OCI-LY7 (cell line): ENCODE results near the gene NFE2L1.
"Not testable (repeated sequence)": the region's sequence is repeated elsewhere in the genome, so short reads cannot be mapped to it uniquely, and the experiment has no call there.

ENCODE experiments used
- CTCF ChIP-seq: fragments of 200-600 bp; sonication (generic); conservative IDR thresholded peaks from 2 replicates; pipeline ENCODE4 v1.5.1; 2014; ENCODE audit warnings: mild to moderate bottlenecking, antibody characterized with exemption, low read length, moderate library complexity, mixed read lengths
- EZH2phosphoT487 ChIP-seq: fragments of 200-600 bp; sonication (generic); IDR thresholded peaks from 2 replicates; pipeline ENCODE4 v1.6.1; 2018; ENCODE audit warnings: low read depth, borderline replicate concordance, mild to moderate bottlenecking, mixed run types, antibody characterized with exemption, low read length, moderate library complexity, mixed read lengths

GRCh38 chr17:48001657-48002056 lies 46.5 kb upstream of the NFE2L1 start:
- not testable (repeated sequence) for TF ChIP-seq EZH2phosphoT487, CTCF
